ENCODE results near the gene CHGA. TPM values are rescaled to one million over a fixed set of nuclear protein-coding genes. Genes with fewer than 3 reads are reported as not detected.
A peak's percentile ranks its signal among the peaks of the same experiment; 100 is the strongest.

The CHGA gene
- total and polyA plus RNA-seq, 10 of the 15 experiments (the other 5 are each of a cell fraction or from before 2014, with no cell fraction given): 0.11 to 0.23 TPM; not detected in 8

DNA sequence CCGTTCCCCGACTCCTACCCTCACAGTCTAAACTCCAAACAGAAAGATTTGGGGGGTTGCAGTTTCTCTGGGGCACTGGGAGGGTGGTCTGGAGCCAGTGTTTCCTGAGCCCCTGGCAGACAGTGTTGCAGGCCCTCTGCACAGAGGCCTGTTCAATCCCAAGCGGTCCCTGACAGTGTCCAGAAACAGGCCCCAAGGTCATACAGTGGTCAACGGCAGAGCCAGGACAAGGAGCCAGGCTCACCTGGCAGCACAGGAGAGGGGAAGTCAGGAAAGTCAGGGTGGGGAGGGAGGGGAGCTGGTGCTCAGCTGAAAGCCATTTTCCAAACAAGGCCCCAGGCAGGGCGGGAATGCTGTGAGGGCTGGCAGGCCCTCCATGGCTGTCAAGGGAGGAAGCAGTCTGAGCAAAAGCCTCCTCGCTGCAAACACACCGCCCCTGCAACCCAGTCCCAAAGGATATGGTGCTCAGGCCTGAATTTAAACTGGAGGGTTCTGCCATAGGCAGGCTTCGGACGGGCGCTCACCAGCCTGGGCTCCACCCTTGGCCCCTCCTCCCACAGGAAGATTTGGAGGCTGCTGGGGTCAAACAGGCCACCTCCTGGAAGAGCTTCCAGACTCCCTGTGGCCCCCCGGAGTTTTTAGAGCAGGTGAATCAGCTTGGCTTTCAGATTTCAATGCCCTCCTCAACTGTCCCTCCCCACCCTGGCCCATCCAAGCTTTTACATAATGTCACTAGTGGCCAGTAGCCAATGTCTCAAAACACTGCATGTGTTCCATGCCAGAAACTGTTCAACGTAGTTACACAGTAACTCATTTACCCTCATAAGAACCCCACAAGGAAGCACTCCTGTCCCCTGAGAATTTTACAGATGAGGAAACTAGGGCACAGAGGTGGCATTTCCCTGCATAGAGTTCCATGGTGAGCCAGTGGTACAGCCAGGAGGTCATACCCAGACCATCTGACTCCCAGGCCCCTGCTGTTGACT is 41.5 kb downstream of the CHGA start:
- intact Hi-C loops (cut with micrococcal nuclease; ENCODE audit: unreplicated experiment): no loop called here
- H3K4me1 ChIP-seq (ENCODE audit: control insufficient read depth, insufficient read depth, low read length): no peaks in the 10 kb centered on the region
- SMC1A ChIA-PET (ENCODE audit: uncharacterized antibody, unreplicated experiment): interaction anchor here (1.4 to 1.6 kb wide), 2 partner anchors 9 to 13 kb away, joined by 3 to 4 read pairs; no protein-coding TSS in a partner anchor
- no TSS peak for BruUV-seq (replicated peaks)
- DNase-seq (ENCODE audit: low read depth, low spot score): no peak
- TF ChIP-seq EZH2 (IDR thresholded peaks at IDR 0.05; ENCODE audit: borderline replicate concordance, control insufficient read depth, low read depth, low read length): no peak
- TF ChIP-seq KLF5 (IDR thresholded peaks at IDR 0.05; ENCODE audit: partially characterized antibody): no peak
- no peak for TF ChIP-seq SMAD1 (IDR thresholded peaks at IDR 0.05; ENCODE audit: low read depth, partially characterized antibody)
- TF ChIP-seq ZNF384 (IDR thresholded peaks at IDR 0.05; ENCODE audit: borderline replicate concordance, low read depth, low read length): no peak
- no peak for TF ChIP-seq CREB1 (IDR thresholded peaks at IDR 0.05; ENCODE audit: low read depth)
- no peak for TF ChIP-seq TCF7 (IDR thresholded peaks at IDR 0.05; ENCODE audit: borderline replicate concordance)
- TF ChIP-seq ZNF207 (IDR thresholded peaks at IDR 0.05; ENCODE audit: borderline replicate concordance): no peak
- no peak for TF ChIP-seq POU2F2 (IDR thresholded peaks at IDR 0.05; ENCODE audit: borderline replicate concordance, low read depth, low read length)
- no peak for TF ChIP-seq NR2C1 (IDR thresholded peaks at IDR 0.05)
- no peak for TF ChIP-seq RUNX3 (IDR thresholded peaks at IDR 0.05; ENCODE audit: low read length)
- TF ChIP-seq RB1 (IDR thresholded peaks at IDR 0.05; ENCODE audit: borderline replicate concordance): no peak
- no peak overlapping the region for H3K4me2 ChIP-seq (ENCODE audit: control insufficient read depth, insufficient read depth)
- ATAC-seq: peak; percentile 31; the same call in 2 of the 3 replicates
- WGBS (ENCODE audit: insufficient coverage, insufficient replicate concordance, low lambda C conversion rate, missing lambda C conversion rate): 100% methylated on average over 10 of the region's 12 CpGs
- POLR2A ChIA-PET: interaction anchor here (0.5 kb wide), 1 partner anchor 12 kb away, joined by 3 read pairs; no protein-coding TSS in a partner anchor
- no peak for FAIRE-seq
- in situ Hi-C loops (cut with MboI): no loop called here
- peaks cover 0 to 19% of the 10 kb centered on the region in 2 experiments; a peak in 3 of 4 replicates for H3K36me3 ChIP-seq (ENCODE audit: control insufficient read depth in 2 of 2, insufficient read depth in 2 of 2, low read length in 1 of 2)
- no peak overlapping the region for H3K9ac ChIP-seq (ENCODE audit: control insufficient read depth, insufficient read depth, low read length)
- no peaks in the 10 kb centered on the region; the same call in 1 of the 2 replicates for H4K20me1 ChIP-seq (ENCODE audit: control insufficient read depth, insufficient read depth)
- H3K9me3 ChIP-seq (replicated peaks; ENCODE audit: control insufficient read depth, insufficient read depth, low read length): peaks cover 1% of the 10 kb centered on the region; the same call in 1 of the 3 replicates
- RAD21 ChIA-PET (ENCODE audit: unreplicated experiment): no interaction called here
- no peaks in the 10 kb centered on the region for H3K27me3 ChIP-seq (replicated peaks in 1 of 2; ENCODE audit: control insufficient read depth in 2 of 2, insufficient read depth in 2 of 2, low read length in 1 of 2)
- no peaks in the 10 kb centered on the region; the same call in 1 of the 2 replicates for H3K79me2 ChIP-seq (ENCODE audit: control insufficient read depth, insufficient read depth, low read length)
- no peak overlapping the region for H3K4me3 ChIP-seq
- no peak overlapping the region for H3K27ac ChIP-seq (ENCODE audit: control insufficient read depth, insufficient read depth)
- CTCF ChIA-PET: interaction anchor here (0.6 to 2.6 kb wide), 4 partner anchors 10 to 149 kb away, joined by 3 to 11 read pairs (median 4); no protein-coding TSS in a partner anchor
- no peak overlapping the region for H2AFZ ChIP-seq (ENCODE audit: control insufficient read depth, low read depth, low read length)

All from GM12878 (cell line).